Left kidney (tissue), 8 donors: Measurements from ENCODE around the gene TLCD3B. TPM values are rescaled to one million over a fixed set of nuclear protein-coding genes. Genes with fewer than 3 reads are reported as not detected.
A peak's percentile ranks its signal among the peaks of the same experiment; 100 is the strongest.

ENCODE experiments used
- DNase-seq: peaks from one replicate; pipeline ENCODE4 v3.0.0-alpha.2; 2013
- long read RNA-seq, 8 donors: transcript quantifications; one replicate each; lab custom pipeline, GENCODE V29; 2026
- polyA plus RNA-seq: library from polyadenylated mRNA; unstranded; fragments of 120-200 nt; gene quantifications from one replicate; pipeline ENCODE4 v1.2.1, GENCODE V29; 2013; ENCODE audit not compliant: insufficient read length

TLCD3B gene
- polyA plus RNA-seq: 1.2 TPM
- long read RNA-seq, donor 1, partial matches to known transcripts: 0 of 1 reads
- long read RNA-seq, donor 1, other reads (novel, unspliced or antisense): 0 of 1 reads
- long read RNA-seq, donor 2, partial matches to known transcripts: 217 of 576 reads
- long read RNA-seq, donor 2, other reads (novel, unspliced or antisense): 359 of 576 reads
- long read RNA-seq, donor 3: 0 reads
- long read RNA-seq, donor 4: 0 reads
- long read RNA-seq, donor 5: 0 reads
- long read RNA-seq, donor 6: 0 reads
- long read RNA-seq, donor 7, partial matches to known transcripts: 0 of 1 reads
- long read RNA-seq, donor 7, other reads (novel, unspliced or antisense): 0 of 1 reads
- long read RNA-seq, donor 8: 0 reads

- DNase-seq: peak; percentile 26
Measured at GRCh38 chr16:30030841-30031413, at the start of gene TLCD3B. TLCD3B (minus strand) TSS chr16:30031271; CDS start chr16:30030527, 744 bp downstream.

GRCh38 chr16:30079480-30079879, 48.4 kb upstream of the TLCD3B start:
- DNase-seq: no peak

GRCh38 chr16:30078744-30079143, 47.7 kb upstream of the TLCD3B start:
- DNase-seq: no peak

- DNase-seq: no peak
Measured at GRCh38 chr16:30077656-30078055, 46.6 kb upstream of the TLCD3B start.

GRCh38 chr16:30076276-30076791, 45.3 kb upstream of the TLCD3B start:
- DNase-seq: no peak

GRCh38 chr16:30075503-30076275, 44.6 kb upstream of the TLCD3B start, which contains the start of gene PPP4C:
PPP4C (plus strand) TSS chr16:30075994; CDS start chr16:30076378, 384 bp downstream.
- DNase-seq: peak; percentile 88

- DNase-seq: no peak
Measured at GRCh38 chr16:30070490-30070889, 39.4 kb upstream of the TLCD3B start.

- DNase-seq: no peak
Measured at GRCh38 chr16:30069611-30070462, 38.8 kb upstream of the TLCD3B start.

GRCh38 chr16:30068750-30069610, 37.9 kb upstream of the TLCD3B start:
- DNase-seq: no peak

GRCh38 chr16:30068333-30068732, 37.3 kb upstream of the TLCD3B start:
- DNase-seq: no peak

GRCh38 chr16:30067584-30067916, 36.5 kb upstream of the TLCD3B start:
- no peak for DNase-seq

- DNase-seq: no peak
Measured at GRCh38 chr16:30066761-30067583, 35.9 kb upstream of the TLCD3B start.

- DNase-seq: no peak
Measured at GRCh38 chr16:30065943-30066760, 35.1 kb upstream of the TLCD3B start.

- DNase-seq: peak; percentile 97
Measured at GRCh38 chr16:30065102-30065942, 34.3 kb upstream of the TLCD3B start, which contains the start of gene ALDOA. ALDOA (plus strand) TSS chr16:30065760; CDS start chr16:30066898, 1,138 bp downstream.

- no peak for DNase-seq
Measured at GRCh38 chr16:30064729-30065101, 33.6 kb upstream of the TLCD3B start.

GRCh38 chr16:30063893-30064728, 33.0 kb upstream of the TLCD3B start:
- peak; percentile 81 for DNase-seq
